ENCODE results near the gene HSD17B11.
"Not testable (repeated sequence)": the region's sequence is repeated elsewhere in the genome, so short reads cannot be mapped to it uniquely, and the experiment has no call there.

GRCh38 chr4:87395851-87396250, 4.9 kb upstream of the HSD17B11 start:
- TF ChIP-seq ZNF274 (IDR thresholded peaks at IDR 0.05; ENCODE audit: low read depth, low read length); YY1 (IDR thresholded peaks at IDR 0.05; ENCODE audit: insufficient read depth, insufficient read length); SUZ12 (IDR thresholded peaks at IDR 0.05; ENCODE audit: extremely low read depth, insufficient read depth, insufficient read length): not testable (repeated sequence)

Data from NT2/D1 (cell line).